Chondrocyte (in vitro differentiated cells): ENCODE data around the gene SLC27A5. TPM values are rescaled to one million over a fixed set of nuclear protein-coding genes. Genes with fewer than 3 reads are reported as not detected.

Experiments
- DNase-seq: peaks from one replicate; pipeline ENCODE4 v3.0.0; 2021; ENCODE audit warnings: mixed read lengths, low spot score
- H3K27ac Mint-ChIP-seq: one replicate; pipeline ENCODE4 v1.8.0; 2021; ENCODE audit warnings: mild to moderate bottlenecking, moderate library complexity, mixed read lengths; ENCODE audit not compliant: unreplicated experiment
- H3K27me3 Mint-ChIP-seq: 2 replicates; pipeline ENCODE4 v1.8.0; 2021; ENCODE audit warnings: low read depth, mixed read lengths
- H3K36me3 Mint-ChIP-seq: 2 replicates; pipeline ENCODE4 v1.8.0; 2021; ENCODE audit warnings: low read depth, mixed read lengths
- H3K4me1 Mint-ChIP-seq: 2 replicates; pipeline ENCODE4 v1.8.0; 2021; ENCODE audit warnings: low read depth, mild to moderate bottlenecking, mixed read lengths
- H3K4me3 Mint-ChIP-seq: one replicate; pipeline ENCODE4 v1.8.0; 2021; ENCODE audit warnings: mild to moderate bottlenecking, moderate library complexity, mixed read lengths; ENCODE audit not compliant: unreplicated experiment
- H3K9me3 Mint-ChIP-seq: 2 replicates; pipeline ENCODE4 v1.8.0; 2021; ENCODE audit warnings: low read depth, mixed read lengths
- CTCF ChIP-seq: fragments of 200-600 bp; sonication (generic); IDR thresholded peaks from 2 replicates; pipeline ENCODE4 v1.5.0; 2021; ENCODE audit warnings: antibody characterized with exemption, mild to moderate bottlenecking, moderate library complexity
- total RNA-seq: library from RNA; stranded (reverse); gene quantifications from 3 replicates; pipeline ENCODE4 v1.2.1, GENCODE V29; 2021

SLC27A5 gene
- total RNA-seq, 1 donor from 2014 or later: 4.7 TPM

- DNase-seq: no peak
- no peaks in the 10 kb centered on the region for H3K9me3 Mint-ChIP-seq
- TF ChIP-seq CTCF: no peak
- no peak overlapping the region for H3K4me3 Mint-ChIP-seq
- H3K36me3 Mint-ChIP-seq: peaks cover 1% of the 10 kb centered on the region
- no peak overlapping the region for H3K27ac Mint-ChIP-seq
- no peaks in the 10 kb centered on the region for H3K27me3 Mint-ChIP-seq
- peaks cover 27% of the 10 kb centered on the region for H3K4me1 Mint-ChIP-seq
Observed at GRCh38 chr19:58521651-58522050, 9.9 kb upstream of the SLC27A5 start.

DNA sequence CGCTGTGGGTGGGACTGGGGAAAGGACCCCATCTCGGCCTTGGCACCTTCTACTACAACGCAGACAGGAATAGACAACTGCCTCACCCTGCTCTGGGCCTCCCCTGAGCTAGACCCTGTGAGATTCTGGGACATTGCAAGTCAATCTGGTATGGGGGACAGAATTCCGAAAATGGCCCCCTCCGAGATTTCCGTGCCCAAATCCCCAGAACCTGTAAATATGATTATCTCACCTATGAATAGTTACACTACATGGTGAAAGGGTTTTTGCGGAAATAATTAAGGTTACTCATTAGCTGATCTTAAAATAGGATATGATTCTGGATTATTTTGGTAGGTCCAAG is 8.4 kb upstream of the SLC27A5 start:
- Mint-ChIP-seq H3K27ac (peak overlapping the region; percentile 98), H3K4me3 (peak overlapping the region; percentile 96), H3K36me3 (peaks cover 5% of the 10 kb centered on the region), H3K9me3 (no peaks in the 10 kb centered on the region), H3K4me1 (peaks cover 38% of the 10 kb centered on the region), H3K27me3 (no peaks in the 10 kb centered on the region)
- no peak for TF ChIP-seq CTCF
- no peak for DNase-seq

DNA sequence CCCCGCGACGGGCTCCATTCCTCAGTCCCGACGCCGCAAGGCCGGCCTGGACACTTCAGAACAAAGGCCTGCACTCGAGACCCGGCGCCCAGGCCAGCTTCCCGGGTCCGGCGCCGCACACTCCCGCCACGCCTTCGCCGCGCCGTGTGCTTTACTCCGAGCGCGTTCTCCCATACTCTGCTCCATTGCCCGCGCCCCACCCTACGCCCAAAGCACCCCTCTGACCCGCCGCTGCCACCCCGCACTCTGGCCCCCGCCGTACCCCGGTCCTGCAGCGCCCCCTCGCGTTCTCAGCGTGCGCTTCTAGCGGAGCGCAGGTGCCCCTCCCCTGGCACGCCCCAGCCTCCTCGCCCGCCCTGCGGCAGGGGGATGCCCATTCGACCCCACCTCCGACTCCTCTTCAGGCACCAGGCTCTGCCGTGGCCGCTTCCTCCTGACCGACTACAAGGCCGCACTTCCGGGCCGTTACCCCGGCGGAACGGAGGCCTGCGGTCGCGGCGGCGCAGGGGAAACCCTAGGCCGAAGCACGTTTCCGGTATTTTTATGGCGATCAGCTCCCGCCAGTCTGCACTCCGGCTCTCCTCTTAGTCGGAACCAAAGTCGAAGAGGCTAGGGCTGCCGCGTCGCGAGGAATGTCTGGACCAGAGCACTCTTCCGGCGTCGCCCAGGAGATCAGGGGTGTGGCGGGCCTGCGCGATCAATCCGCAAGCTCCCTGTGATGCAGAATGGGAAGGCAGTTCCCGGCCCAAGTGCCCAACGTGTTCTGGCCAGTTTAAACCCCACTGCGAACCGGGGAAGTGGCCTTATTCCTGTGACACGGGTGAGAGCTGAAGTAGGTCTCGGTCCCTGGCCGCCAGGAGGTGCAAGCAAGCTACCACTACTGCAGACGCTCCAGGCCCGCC is 7.8 kb upstream of the SLC27A5 start, which contains the start of gene ZBTB45:
Gene ZBTB45, minus strand, starts transcription at position 456 of the 902 bp plus-strand sequence. CDS start 2,137 bp downstream, outside the sequence.
- TF ChIP-seq CTCF: peak; percentile 76
- Mint-ChIP-seq H3K9me3 (no peaks in the 10 kb centered on the region), H3K27ac (peak within 1 kb of the TSS; percentile 98), H3K36me3 (peaks cover 5% of the 10 kb centered on the region), H3K4me1 (peaks cover 42% of the 10 kb centered on the region), H3K4me3 (peak within 1 kb of the TSS; percentile 96), H3K27me3 (no peaks in the 10 kb centered on the region)
- DNase-seq: peak; percentile 98

DNA sequence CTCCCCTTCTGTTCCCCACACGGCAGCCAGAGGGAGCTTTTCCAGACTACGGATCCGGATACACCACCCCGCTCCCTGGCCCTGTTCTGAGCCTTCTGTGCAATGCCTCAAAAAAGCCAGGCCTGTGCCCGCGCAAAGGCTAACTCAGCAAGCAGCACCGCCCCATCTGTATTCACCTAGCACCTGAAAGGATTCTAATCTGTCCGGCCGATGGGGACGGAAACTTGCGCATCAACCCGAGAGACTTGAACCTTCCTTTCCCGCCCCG is 7.2 kb upstream of the SLC27A5 start:
- no peak for DNase-seq
- Mint-ChIP-seq H3K9me3 (no peaks in the 10 kb centered on the region), H3K4me1 (peaks cover 42% of the 10 kb centered on the region), H3K4me3 (peak overlapping the region; percentile 96), H3K27me3 (no peaks in the 10 kb centered on the region), H3K36me3 (peaks cover 5% of the 10 kb centered on the region), H3K27ac (peak overlapping the region; percentile 98)
- TF ChIP-seq CTCF: no peak

DNA sequence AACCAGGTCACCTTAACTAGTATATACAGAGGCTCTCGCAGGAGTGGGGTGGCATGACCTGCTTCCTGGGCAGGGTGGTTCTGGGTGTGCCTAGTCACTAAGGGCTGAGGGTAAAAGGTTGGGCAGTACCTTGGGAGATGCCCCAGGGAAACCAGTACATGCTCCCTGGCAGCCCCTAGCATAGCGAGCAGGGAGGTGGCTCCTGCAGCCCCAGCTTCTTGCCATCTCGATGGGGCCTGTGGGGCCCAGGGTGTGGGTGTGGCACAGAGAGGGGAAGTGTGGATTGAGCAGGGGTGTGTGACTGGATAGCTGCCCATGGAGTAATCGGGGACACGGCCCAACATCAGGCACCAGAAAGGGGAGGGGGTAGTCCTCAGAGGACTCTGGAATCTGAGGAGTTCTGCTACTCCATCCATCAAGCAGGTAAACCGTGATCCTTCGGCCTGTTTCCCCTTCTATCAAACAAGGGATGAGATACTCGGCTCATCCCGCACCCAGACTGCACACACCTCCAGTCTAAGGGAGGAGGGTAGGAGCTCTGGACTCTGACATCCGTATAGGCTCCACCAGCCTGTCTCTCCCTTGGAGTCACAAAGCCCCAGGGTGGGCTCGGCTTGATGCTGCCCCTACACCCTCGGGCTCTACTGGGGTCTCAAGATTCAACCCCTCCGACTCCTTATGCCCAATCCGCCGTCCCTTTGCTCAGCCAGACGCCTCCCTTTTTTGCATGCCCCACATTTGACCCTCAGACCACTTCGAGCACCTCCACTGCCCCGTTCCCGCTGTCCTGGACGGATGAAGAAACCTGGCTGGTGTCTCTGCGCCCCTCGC is 6.7 kb upstream of the SLC27A5 start:
- Mint-ChIP-seq H3K4me3 (peak overlapping the region; percentile 96), H3K27ac (peak overlapping the region; percentile 98), H3K4me1 (peaks cover 42% of the 10 kb centered on the region), H3K36me3 (peaks cover 5% of the 10 kb centered on the region), H3K9me3 (no peaks in the 10 kb centered on the region), H3K27me3 (no peaks in the 10 kb centered on the region)
- no peak for TF ChIP-seq CTCF
- no peak for DNase-seq
